Measurements from ENCODE around the gene CD300C. TPM values are rescaled to one million over a fixed set of nuclear protein-coding genes. Genes with fewer than 3 reads are reported as not detected.

The CD300C gene
- total RNA-seq, 1 donor from 2014 or later: 13.9 TPM

DNA sequence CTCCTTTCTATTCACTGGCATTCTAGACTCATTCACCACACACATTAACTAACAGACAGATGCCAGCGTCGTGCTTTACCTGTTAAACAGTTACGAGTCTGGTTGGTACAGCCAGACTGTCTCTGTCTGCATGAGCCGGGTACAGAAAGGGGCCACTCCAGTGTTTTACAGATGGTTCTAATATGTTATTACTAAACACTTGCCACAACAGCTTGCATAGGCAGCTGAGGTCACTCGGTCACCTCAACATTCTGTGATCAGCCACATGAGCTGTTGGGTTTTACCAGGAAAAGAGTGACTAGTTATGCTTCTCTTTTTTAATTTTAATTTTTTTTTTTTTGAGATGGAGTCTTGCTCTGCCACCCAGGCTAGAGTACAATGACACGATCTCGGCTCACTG is 54.3 kb downstream of the CD300C start:
- no peak for TF ChIP-seq CTCF (IDR thresholded peaks at IDR 0.05)
- ATAC-seq (peak; percentile 29 to 43), DNase-seq (no peak)
- intact Hi-C loops (cut with DNase I): no loop called here
- Histone ChIP-seq H3K27ac (no peak overlapping the region), H3K9me3 (no peaks in the 10 kb centered on the region), H3K36me3 (no peaks in the 10 kb centered on the region), H3K27me3 (ENCODE audit: low read depth) (no peaks in the 10 kb centered on the region), H3K4me1 (peaks cover 8% of the 10 kb centered on the region), H3K4me3 (no peak overlapping the region)

Other genes with a start within 250 kb of the CD300C start
- gene KIF19, start 219.9 kb downstream of the CD300C start, total RNA-seq: 3.6 TPM
- gene BTBD17, start 184.2 kb downstream of the CD300C start, total RNA-seq: not detected
- not detected for gene GPR142, start 178.6 kb downstream of the CD300C start, total RNA-seq
- gene GPRC5C, start 114.0 kb downstream of the CD300C start, total RNA-seq: 58.2 TPM
- 27.8 TPM for gene CD300A, start 79.5 kb downstream of the CD300C start, total RNA-seq
- 1.5 TPM for gene CD300LB, start 14.6 kb downstream of the CD300C start, total RNA-seq
- gene CD300H, start 21.4 kb upstream of the CD300C start, total RNA-seq: 0.92 TPM
- gene CD300LD, start 46.2 kb upstream of the CD300C start, total RNA-seq: not detected
- gene CD300E, start 77.6 kb upstream of the CD300C start, total RNA-seq: 7.3 TPM
- gene CD300LF, start 166.8 kb upstream of the CD300C start, total RNA-seq: 66.2 TPM
- 7.4 TPM for gene RAB37, start 191.1 kb upstream of the CD300C start, total RNA-seq
- 35.7 TPM for gene NHERF1, start 202.5 kb upstream of the CD300C start, total RNA-seq
- 48.6 TPM for gene NAT9, start 230.2 kb upstream of the CD300C start, total RNA-seq